ENCODE measurements around the gene GFRAL.
"Not testable (repeated sequence)": the region's sequence is repeated elsewhere in the genome, so short reads cannot be mapped to it uniquely, and the experiment has no call there.

The GFRAL gene, protein sequence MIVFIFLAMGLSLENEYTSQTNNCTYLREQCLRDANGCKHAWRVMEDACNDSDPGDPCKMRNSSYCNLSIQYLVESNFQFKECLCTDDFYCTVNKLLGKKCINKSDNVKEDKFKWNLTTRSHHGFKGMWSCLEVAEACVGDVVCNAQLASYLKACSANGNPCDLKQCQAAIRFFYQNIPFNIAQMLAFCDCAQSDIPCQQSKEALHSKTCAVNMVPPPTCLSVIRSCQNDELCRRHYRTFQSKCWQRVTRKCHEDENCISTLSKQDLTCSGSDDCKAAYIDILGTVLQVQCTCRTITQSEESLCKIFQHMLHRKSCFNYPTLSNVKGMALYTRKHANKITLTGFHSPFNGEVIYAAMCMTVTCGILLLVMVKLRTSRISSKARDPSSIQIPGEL

DNA sequence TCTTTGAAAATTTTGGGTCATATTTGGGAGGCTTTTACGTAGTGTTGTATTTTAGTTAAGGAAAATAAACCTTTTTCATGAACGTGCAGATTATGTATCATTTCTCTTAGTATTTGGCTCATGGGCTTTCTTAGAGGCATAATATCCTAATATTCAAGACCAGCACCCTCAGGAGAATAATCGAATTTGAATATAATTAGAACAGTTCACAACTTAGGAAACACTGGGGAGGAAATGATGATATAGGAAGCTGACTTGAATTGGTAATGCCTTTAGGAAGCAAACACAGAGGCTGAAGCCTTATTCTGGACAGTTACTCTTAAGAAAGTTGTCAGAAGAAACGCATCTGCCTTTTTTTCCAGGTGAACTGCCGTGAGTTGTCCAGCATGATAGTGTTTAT, at the start of gene GFRAL:
Gene GFRAL, plus strand, starts transcription at position 301 of the 400 bp plus-strand sequence. Its CDS starts 86 bp downstream, at position 387.
- DNase-seq (ENCODE audit: low read depth in 2 of 2) = no peak

DNA sequence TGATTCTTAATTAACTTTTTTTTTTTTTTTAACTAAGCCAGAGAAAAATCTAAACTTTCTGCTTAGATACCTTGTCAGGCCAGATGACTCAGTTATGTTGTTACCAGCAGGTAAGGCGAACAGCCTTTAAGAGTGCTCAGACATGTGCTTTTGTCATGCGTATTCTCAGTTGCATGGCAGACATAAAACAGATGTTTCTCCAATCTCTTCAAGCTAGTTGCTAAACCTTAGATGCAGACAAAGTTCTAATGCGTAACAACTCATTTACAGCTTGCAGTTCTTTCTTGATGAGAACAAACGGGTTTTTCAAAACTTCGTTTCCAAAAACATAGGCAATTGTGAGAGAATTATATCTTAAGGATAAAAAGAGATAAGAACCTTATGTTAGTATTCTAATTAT, 49.6 kb upstream of the GFRAL start:
- DNase-seq (ENCODE audit: low read depth in 2 of 2) = no peak

DNA sequence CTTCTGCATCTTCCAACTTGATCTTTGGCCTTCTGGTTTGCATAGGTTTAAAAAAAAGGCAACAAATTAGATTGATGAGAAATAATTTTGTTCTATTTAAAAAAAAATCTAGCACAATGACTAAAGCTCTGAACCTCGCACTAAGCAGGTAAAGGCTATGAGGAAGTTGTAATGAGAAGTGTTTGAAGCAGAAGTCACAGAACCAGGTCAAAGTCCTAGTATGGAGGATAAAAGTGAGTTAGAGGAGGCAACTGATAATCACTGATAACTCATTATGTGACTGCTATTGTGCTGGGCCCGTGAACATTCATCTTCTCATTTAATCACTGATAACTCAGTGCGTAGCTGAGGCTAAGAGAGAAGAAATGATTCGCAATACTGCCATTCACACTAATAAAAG, 46.1 kb upstream of the GFRAL start:
- DNase-seq (ENCODE audit: low read depth in 2 of 2) = no peak

DNA sequence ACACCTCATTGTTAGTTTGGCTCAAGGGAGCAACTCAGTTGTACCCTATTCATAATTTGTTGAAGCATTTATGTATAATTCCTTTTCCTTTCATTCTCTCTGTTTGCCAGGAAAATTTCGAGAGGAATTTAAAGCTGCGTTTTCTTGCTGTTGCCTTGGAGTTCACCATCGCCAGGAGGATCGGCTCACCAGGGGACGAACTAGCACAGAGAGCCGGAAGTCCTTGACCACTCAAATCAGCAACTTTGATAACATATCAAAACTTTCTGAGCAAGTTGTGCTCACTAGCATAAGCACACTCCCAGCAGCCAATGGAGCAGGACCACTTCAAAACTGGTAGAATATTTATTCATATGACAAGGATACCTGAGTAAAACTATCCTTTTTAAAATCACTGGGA, 45.2 kb upstream of the GFRAL start:
- DNase-seq (ENCODE audit: low read depth in 2 of 2) = no peak

DNA sequence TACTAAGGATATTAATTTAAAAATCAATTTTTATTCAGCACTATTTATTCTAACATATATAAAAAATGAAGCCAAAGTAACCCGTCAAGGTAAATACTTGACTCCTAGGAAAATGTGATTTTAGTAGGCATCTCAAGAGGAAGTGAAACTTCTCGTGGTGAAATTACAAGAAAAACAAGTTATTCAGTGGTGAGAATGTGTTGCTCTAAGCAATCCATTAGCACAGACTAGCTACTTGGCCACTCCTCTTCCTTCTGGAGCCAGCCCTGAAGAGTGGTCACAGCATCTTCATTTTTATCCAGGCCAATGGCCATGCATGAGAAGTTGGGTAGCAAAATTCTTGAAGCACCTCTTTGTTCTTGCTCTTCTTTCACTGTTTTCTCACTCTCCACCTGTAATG, 40.4 kb upstream of the GFRAL start:
- no peak for DNase-seq (ENCODE audit: low read depth in 2 of 2)

DNA sequence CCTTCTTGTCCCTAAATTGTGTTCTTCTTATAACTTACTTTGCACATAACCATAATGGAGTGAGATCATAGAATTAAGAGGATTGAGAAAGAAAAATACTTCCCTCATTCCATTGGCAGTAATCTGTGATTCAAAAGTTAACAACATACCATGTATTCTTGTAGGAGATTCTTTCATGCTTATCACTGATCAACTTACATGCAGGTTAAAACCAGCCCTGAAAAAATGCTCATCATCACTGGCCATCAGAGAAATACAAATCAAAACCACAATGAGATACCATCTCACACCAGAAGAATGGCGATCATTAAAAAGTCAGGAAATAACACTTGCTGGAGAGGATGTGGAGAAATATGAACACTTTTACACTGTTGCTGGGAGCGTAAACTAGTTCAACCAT, 36.5 kb upstream of the GFRAL start:
- DNase-seq (ENCODE audit: low read depth in 2 of 2) = no peak

DNA sequence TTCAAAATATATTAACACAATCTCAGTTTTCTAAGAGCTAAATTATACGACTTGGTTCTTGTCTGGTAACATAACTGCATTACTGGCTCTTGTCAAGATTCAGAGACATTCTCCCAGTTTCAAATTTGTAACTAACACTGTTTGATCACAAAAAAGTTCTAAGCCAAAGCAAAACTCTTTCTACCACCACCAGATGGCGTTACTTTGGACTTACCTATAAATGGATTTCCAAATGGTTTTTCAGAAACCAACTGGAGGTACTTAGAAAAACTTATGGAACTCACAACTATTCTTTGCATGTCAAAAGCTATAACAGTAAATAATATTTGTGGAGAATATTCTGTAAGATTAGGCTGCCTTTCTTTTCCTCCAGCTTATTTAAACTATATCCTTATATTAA, 34.2 kb upstream of the GFRAL start:
- DNase-seq (ENCODE audit: low read depth in 2 of 2) = no peak

DNA sequence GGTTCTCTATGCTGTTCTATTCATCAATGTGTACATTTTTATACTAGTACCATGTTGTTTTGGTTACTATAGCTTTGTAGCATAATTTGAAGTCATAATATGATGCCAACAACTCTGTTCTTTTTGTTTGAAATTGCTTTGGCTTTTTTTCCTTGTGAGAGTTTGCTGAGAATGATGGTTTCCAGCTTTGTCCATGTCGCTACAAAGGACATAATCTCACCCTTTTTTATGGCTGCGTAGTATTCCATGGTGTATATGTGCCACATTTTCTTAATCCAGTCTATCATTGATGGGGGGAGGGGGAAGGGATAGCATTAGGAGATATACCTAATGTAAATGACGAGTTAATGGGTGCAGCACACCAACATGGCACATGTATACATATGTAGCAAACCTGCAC, 30.1 kb upstream of the GFRAL start:
- DNase-seq (ENCODE audit: low read depth in 2 of 2) = not testable (repeated sequence)

DNA sequence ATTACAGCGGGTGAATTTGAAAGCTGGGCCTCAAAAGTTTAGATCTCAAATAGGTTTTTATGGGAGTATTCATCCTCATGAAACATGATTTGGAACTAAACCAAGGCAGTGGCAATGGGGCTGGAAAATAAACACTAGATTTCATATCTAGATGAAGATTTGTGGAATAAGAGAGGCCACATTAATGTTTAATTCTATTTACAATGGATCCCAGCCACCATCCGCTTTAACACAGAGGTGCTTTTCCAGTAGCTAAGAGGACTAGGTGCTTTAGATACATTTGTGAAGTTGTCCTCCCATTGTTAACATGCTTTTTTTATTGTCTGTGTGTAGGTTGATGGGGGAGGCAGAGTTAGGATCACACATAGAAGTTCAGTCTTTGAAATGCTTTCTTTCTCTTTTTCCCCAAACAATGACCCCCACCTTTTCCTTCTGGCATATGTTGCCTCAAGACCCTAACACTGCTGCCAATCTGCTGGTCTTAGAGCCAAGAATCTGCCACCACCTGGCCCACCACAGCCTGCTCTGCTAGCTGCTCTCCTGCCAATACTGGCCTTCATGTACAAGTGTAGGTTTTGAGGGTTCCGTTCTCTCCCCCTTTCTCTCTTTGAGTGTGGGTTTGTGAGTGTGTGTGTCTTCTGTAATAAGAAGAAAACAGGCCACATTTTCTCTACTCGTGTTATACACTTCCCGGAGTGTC, 27.8 kb upstream of the GFRAL start:
- no peak for DNase-seq (ENCODE audit: low read depth in 2 of 2)

DNA sequence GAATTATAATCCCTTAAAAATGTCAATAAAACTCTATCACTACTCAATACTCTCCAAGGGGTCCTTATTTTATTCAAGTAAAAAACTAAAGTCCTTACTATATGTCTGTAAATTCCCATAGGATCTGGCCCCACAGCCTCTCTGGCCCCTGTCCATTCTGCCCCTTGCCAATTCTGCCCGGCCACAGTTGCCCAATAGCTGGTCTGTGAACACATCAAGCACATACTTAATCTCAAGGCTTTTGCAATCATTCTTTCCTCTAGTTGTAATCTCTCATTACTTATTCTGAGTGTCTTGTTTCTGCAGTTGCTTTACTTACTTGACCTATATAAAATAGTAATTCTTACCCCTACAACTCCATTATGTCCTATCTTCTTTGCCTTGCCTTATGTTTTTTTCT, 22.5 kb upstream of the GFRAL start:
- no peak for DNase-seq (ENCODE audit: low read depth in 2 of 2)

DNA sequence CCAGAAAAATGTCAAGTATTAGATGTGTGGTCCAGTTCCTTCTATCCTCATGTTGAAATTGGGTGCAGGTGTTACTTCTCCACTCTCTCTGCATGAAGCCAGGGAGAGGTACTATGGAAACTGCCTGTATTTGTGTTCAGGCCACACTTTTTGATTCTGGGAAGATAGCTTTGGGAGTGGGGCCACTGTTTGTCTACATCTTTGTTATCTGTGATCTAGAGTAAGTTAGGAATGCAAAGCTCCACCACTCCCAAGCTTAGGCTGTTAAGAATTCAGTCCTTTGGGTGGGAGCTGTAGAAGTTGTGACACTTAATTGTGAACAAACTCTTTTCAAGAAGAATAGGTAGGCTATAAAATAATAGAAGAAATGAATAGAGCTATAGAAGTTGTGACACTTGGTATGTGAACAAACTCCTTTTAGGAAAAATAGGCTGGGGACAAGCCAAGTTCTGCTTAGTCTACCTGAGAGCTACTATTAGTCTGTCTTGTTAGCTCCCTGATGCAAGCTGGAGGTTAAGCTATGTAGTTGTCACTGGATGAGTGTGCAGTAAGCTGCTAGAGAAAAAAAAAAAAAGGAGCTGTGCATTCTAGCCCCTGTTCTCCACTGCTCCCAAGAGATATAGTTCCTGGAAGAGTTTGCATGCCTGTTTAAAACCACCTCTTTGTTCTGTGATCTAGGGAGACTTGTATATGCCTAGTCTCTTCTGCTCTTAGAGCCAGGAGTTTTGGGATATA, 7.1 kb upstream of the GFRAL start:
- DNase-seq (ENCODE audit: low read depth in 2 of 2) = no peak

DNA sequence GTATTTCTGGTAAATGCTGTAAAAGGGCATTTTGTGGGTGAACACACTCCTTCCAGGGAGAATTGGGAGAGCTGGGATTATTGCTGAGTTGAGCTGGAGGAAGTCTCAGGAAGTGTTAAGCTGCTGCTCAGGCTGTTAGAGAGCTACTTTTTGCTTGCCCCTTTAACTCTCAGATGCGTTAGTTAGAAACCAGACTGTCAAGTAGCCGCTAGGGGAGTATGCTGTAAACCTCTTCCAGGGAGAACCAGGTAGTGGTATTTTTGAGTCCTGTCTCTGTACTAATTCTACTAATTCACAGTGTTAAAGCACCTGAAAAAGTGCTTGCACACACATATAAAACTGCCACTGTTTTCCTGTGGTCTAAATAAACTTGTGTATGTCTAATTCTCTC, 6.6 kb upstream of the GFRAL start:
- no peak for DNase-seq (ENCODE audit: low read depth in 2 of 2)

DNA sequence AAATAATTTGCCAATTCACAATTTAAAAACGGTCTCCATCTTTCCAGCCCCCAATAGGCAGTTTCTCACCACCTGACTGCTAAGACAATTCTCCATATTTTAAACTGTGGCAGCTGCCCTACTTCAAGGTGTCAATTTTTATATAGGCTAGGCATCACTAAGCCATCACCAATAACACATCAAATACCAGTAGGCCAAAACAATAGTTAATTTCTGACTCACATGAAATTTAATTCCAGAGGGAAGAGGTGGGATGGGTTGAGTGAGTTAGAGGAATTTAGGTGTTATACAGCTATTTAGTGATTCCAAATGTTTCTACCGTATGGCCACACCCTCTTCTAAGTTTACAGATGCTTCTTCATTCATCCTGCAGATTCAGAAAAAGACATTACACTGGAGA, 49.9 kb downstream of the GFRAL start:
- DNase-seq (ENCODE audit: low read depth in 2 of 2) = no peak

DNA sequence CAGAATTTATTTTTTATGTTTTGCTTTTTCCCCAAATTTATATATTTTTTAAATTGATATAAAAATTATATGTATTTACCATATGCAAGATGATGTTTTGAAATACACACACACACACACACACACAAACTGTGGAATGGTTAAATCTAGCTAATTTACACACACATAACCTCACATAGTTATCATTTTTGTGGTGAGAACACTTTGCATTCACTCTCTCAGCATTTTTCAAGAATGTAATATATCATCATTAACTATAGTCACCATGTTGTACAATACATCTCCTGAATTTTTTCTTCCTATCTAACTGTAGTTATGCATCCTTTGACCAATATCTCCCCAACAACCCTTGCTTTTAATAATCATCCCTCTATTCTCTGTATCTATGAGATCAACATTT, 52.2 kb downstream of the GFRAL start:
- DNase-seq (ENCODE audit: low read depth in 2 of 2) = no peak

DNA sequence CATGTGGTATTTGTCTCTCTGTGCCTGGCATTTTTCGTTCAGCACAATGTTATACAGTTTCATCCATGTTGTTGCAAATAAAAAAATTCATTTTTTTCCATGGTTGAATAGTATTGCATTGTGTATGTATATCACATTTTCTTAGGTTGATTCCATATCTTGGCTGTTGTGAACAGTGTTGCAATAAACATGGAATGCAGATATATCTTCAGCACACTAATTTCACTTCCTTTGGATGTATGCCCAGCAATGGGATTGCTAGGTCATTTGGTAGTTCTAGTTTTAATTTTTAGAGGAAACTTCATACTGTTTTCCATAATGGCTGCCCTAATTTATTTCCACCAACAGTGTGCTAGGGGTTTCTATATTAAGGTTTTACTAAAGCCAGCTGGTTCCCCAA, 52.6 kb downstream of the GFRAL start:
- DNase-seq (ENCODE audit: low read depth in 2 of 2) = no peak

DNA sequence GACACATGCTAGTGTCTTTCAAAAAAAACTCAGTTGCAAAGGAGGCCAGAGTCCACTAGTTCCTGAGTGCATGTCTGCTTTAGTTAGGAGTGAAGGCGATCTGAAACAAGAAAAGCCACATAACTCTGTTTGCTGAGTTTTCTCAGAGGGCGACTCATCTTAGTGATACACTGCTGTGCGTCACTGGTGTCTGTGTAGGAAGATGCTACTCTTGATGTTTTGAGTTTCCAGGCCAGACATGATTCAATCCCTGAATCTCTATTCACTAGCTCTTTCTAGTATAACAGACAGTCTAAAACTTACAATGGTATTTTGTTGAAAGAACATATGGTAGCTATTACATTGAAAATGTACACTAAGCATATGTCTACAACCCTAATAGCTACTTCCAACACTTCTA, 60.9 kb downstream of the GFRAL start:
- DNase-seq (ENCODE audit: low read depth in 2 of 2) = no peak

DNA sequence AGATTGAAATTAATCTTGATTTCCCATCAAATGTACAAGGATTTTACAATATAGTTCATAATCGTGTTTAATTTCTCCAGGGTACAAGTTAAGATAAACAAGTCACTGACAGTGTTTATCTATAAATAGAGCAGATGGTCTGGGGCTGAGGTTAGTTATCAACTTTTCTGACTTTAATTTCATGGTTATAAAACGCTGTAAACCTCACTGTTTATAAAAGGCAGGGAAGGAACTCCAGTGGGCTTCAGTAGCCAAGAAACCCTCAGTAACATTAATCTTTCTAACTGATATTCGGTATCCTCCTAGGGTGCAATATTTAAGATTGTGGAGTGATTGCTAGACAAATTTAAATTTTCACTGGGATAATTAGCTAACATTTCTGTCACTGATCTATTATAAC, 68.6 kb downstream of the GFRAL start:
- DNase-seq (ENCODE audit: low read depth in 2 of 2) = no peak

DNA sequence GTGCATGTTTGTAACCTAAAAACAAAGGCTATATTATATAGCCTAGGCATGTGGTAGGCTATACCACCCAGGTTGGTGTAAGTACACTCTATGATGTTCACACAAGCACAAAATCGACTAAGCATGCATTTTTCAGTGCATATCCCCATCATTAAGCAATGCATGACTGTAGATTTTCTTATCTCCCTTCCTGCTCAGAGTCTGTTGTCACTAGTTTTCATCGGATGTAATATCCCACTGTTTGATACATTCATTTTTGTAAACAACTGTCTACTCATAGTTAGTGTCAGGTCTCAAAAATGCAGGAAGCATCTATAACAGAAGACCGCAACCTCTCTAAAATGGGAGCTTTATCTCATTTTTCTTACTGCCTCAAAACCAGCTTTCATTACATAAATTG, 70.7 kb downstream of the GFRAL start:
- no peak for DNase-seq (ENCODE audit: low read depth in 2 of 2)

DNA sequence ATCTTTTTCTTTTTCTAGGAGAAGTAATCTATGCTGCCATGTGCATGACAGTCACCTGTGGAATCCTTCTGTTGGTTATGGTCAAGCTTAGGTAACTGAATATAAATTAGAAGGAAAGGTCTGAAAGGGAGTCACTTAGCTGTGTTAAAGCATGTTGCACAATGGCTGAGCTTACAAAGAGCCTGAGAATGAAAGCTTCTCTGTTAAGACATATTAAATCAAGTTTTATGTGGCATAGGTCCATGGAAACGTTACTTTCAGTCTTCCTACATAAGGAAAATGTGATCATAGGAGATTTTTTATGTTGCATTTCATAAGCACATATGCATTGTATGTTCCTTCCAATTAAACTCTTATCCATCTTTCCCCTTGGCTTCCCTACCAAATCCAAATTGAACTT, 72.1 kb downstream of the GFRAL start:
- DNase-seq (ENCODE audit: low read depth in 2 of 2) = no peak

DNA sequence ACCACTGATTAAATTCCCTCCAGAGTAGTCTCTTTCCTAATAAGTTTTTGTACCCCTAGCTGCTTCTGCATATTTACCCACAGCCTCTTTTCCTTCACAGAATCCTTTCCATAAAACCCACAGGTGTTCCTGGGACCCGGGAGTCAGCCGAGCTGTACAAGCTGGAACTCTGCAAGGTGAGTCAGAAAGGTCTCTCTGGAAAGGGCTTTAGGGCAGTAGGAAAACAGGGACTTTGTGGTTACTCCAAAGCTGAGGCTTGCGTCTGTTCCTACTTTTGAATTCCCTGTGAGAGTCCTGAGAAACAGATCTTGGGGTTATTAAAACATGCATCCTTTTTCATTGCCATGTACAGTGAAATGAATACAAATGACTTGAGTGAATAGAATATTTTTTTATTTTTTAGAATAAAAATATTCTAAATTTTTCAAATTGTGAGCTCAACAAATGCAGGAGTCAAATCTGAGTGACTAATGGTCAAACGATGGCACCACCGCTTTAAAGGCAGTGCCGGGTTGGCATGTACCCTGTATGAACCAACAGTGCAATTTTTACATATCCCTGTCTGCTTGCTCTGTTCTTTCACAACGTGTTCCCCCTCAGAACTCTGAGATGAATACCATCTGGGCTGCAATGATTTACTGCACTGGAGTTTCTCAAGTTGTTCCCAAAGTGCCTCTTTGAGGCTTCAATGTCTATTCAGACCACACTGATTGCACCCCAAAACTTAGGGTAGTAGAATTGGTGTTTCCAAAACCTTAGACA, 78.4 kb downstream of the GFRAL start:
- DNase-seq (ENCODE audit: low read depth in 2 of 2) = no peak

DNA sequence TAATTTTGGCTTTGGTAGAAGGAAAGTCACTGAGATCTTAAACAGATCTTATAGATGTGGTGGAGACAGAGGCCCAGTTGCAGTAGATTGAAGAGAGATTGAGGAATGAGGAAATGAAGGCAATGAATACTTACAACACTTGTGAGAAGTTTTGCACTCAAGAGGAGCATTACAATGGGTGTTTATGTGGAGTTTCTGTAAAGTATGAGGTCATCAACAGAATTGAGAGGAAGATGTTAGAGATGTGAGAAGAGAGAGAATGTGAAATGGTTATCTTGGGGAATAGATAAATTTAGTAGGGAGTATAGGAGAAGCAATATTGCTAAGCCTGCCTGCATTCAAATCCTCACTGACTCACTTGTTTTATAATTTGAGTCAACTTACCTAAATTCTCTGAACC, 83.4 kb downstream of the GFRAL start:
- DNase-seq (ENCODE audit: low read depth in 2 of 2) = no peak

DNA sequence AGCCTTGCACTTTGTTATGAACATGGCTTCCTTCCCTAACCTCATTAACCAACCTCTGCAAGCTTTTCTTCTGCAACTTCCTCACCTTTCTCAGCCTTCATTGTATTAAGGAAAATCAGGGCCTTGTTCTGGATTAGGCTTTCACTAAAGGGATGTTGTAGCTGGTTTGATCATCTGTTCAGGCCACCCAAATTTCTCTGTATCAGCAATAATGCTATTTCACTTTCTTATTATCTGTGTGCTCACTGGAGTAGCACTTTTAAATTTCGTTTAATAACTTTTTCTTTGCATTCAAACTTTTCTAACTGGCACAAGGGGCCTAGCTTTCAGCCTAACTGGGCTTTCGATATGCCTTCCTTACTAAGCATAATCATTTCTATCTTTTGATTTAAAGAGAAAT, 96.7 kb downstream of the GFRAL start:
- DNase-seq (ENCODE audit: low read depth in 2 of 2) = no peak

Data from stimulated activated CD8-positive, alpha-beta memory T cell treated with anti-CD3 and anti-CD28 coated beads, Interleukin-15, amount 100 ng/mL, for 48 hours (primary cell).